Left lung (tissue), 10 donors: ENCODE data around the gene PNPLA8. TPM values are rescaled to one million over a fixed set of nuclear protein-coding genes. Genes with fewer than 3 reads are reported as not detected.

Source experiments
- ATAC-seq: fragments of 200-7000 bp; cut with Tn5 transposase; one replicate; pipeline ENCODE4 v1.9.1; 2020; ENCODE audit warnings: moderate library complexity
- DNase-seq, 4 donors: peaks; one replicate each; pipeline ENCODE4 v3.0.0-alpha.2; 2013 to 2020
- H3K27ac ChIP-seq, 2 donors: fragments of 200-600 bp; sonication (generic) in 1 of 2; one replicate each; pipeline versions ENCODE4 v1.5.0 to v1.8.0; 2020 to 2021
- H3K27me3 ChIP-seq, 2 donors: fragments of 200-600 bp; sonication (generic) in 1 of 2; one replicate each; pipeline versions ENCODE4 v1.5.0 to v1.8.0; 2020 to 2021
- H3K36me3 ChIP-seq, 2 donors: fragments of 200-600 bp; sonication (generic) in 1 of 2; one replicate each; pipeline versions ENCODE4 v1.5.0 to v1.8.0; 2020 to 2021
- H3K4me1 ChIP-seq, 2 donors: fragments of 200-600 bp; one replicate each; pipeline ENCODE4 v1.8.0; 2021
- H3K4me3 ChIP-seq, 2 donors: fragments of 200-600 bp; sonication (generic) in 1 of 2; one replicate each; pipeline versions ENCODE4 v1.5.0 to v1.8.0; 2020 to 2021; ENCODE audit warnings: mild to moderate bottlenecking in 1 of 2
- H3K9me3 ChIP-seq, 2 donors: fragments of 200-600 bp; sonication (generic) in 1 of 2; one replicate each; pipeline versions ENCODE4 v1.5.0 to v1.8.0; 2020 to 2021
- intact Hi-C, 2 donors: fragments of 100-400 bp; cut with DNase I; formaldehyde crosslinking; loops; one replicate each; pipeline versions ENCODE4 v1.11.2 to v1.14.2; 2022
- polyA plus RNA-seq, 6 donors: library from polyadenylated mRNA; unstranded; fragments of 120-200 nt; gene quantifications; one replicate each; pipeline ENCODE4 v1.2.1, GENCODE V29; 2013; ENCODE audit not compliant: insufficient read length in 6 of 6
- total RNA-seq, 2 donors: library from RNA; stranded (reverse); fragmentation: NEBNext Ultra II Directional; extraction: Animal tissue kit (Norgen Biotek cat#: 25700); gene quantifications; one replicate each; pipeline ENCODE4 v1.2.1, GENCODE V29; 2021
- TF ChIP-seq, protein P1 (sequence below), 2 donors: fragments of 200-600 bp; sonication (generic) in 1 of 2; IDR thresholded peaks; one replicate each; pipeline versions ENCODE4 v1.5.0 to v1.8.0; 2021; ENCODE audit warnings: antibody characterized with exemption in 2 of 2
- donor health status: DM: no; HTN: yes; CAD: no.
- donor health status: DM: no; HTN: no; CAD: no.

Gene PNPLA8
- total and polyA plus RNA-seq, 8 donors, result 28.7 to 38.0 (median 32.8) TPM

DNA sequence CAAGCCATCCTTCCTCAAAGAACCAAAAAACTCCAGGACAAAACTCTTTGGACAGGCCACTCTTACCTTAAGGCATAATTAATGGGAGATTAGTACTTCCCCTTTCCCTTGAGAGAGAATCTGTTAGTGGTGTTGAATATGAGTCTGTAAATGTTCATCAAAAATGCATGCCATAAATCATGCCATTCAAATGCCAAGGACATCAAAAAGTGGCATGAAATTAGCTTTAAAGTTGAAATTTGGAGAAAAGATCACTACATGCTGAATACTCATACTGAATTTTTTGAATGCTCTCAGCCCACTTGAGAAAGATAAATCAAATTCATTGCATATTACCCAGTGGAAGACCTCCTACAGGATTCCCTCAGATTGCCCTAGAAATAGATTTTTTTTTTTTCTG, 76.4 kb downstream of the PNPLA8 start:
- Histone ChIP-seq H3K4me1 (peaks cover 1 to 2% of the 10 kb centered on the region in 2 donors), H3K36me3 (no peaks in the 10 kb centered on the region), H3K4me3 (no peak overlapping the region), H3K9me3 (no peaks in the 10 kb centered on the region), H3K27ac (no peak overlapping the region), H3K27me3 (peaks cover 2 to 41% of the 10 kb centered on the region in 2 donors)
- ATAC-seq (no peak), DNase-seq (no peak)
- TF ChIP-seq, protein P1, sequence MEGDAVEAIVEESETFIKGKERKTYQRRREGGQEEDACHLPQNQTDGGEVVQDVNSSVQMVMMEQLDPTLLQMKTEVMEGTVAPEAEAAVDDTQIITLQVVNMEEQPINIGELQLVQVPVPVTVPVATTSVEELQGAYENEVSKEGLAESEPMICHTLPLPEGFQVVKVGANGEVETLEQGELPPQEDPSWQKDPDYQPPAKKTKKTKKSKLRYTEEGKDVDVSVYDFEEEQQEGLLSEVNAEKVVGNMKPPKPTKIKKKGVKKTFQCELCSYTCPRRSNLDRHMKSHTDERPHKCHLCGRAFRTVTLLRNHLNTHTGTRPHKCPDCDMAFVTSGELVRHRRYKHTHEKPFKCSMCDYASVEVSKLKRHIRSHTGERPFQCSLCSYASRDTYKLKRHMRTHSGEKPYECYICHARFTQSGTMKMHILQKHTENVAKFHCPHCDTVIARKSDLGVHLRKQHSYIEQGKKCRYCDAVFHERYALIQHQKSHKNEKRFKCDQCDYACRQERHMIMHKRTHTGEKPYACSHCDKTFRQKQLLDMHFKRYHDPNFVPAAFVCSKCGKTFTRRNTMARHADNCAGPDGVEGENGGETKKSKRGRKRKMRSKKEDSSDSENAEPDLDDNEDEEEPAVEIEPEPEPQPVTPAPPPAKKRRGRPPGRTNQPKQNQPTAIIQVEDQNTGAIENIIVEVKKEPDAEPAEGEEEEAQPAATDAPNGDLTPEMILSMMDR (IDR thresholded peaks at IDR 0.05), result no peak
- intact Hi-C loops, result no loop called here

DNA sequence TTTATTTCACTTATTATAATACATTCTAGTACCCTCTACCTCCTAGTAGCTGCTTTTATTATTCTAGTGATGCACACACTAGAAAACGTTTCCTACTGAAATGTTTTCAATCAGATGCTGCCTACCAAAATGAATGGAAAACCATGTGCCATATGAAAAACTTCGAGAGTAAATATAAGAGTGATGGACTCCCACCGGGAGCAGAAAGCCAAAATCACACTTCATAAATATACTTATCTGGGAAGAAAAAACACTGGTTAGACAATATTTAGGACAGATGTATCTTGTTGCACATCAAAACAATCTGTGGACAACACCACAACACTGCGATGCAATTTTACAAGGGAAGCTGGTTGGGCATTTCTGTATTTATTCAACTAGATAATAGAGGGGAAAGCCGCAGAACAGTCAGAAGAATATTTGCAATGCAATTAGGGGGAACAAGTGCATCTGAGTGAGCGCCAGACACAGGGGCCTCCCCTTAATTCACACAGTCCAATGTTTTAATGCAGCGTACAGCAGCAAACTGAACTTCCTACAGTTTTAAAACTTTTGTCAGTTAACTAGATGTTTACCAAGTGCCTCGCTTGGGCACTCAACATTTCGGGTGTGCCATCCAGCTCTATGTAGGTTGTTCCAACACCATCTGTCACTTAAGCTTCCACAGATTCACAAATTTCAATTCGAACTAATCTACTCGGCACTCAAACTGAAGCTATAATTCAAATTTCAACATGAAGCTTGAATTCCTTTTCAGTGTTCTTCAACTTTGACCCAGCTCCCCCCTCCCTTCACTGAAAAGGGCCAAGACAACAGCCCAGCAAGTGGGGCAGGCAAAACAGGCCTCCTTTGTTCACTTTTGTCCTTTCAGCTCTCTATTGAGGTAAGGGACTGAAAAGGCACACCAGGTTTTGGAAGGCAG, 77.1 kb downstream of the PNPLA8 start:
- DNase-seq (peak in 1 of 4 donors; percentile 35), ATAC-seq (no peak)
- TF ChIP-seq, protein P1 (IDR thresholded peaks at IDR 0.05), result no peak
- Histone ChIP-seq H3K27ac (no peak overlapping the region), H3K4me1 (no peaks in the 10 kb centered on the region), H3K4me3 (no peak overlapping the region), H3K27me3 (peaks cover 0 to 34% of the 10 kb centered on the region in 2 donors), H3K9me3 (no peaks in the 10 kb centered on the region), H3K36me3 (no peaks in the 10 kb centered on the region)
- intact Hi-C loops, result no loop called here

DNA sequence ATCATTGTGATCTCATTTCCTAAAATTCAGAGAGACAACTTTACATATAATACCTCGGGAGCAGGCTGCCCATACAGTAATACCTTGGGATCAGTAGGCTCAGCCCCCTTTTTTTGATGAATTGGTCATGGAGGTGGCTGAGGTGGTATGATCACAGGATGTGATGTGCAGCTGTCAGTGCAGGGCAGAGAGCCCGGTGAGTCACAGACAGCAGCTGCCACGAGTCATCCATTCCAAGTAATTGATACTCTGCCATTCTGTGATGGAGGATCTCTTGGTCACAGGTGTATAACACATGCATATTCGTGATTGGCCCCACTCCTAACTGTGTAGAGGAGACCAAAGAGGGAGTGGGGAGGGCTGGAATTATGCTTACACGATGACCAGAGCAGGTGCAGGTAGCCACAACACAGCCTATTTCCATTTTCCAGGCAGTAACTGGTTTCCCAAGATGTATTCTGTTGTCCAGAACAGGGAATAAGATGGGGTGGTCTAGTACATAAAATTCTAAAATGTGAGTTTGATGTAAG, 83.8 kb downstream of the PNPLA8 start:
- H3K27me3 ChIP-seq, result no peaks in the 10 kb centered on the region
- H3K4me3 ChIP-seq, result no peak overlapping the region
- H3K4me1 ChIP-seq, result no peaks in the 10 kb centered on the region
- intact Hi-C loops, result no loop called here
- H3K27ac ChIP-seq, result no peak overlapping the region
- TF ChIP-seq, protein P1 (IDR thresholded peaks at IDR 0.05), result no peak
- H3K9me3 ChIP-seq, result no peaks in the 10 kb centered on the region
- DNase-seq, result no peak
- no peaks in the 10 kb centered on the region for H3K36me3 ChIP-seq
- no peak for ATAC-seq

DNA sequence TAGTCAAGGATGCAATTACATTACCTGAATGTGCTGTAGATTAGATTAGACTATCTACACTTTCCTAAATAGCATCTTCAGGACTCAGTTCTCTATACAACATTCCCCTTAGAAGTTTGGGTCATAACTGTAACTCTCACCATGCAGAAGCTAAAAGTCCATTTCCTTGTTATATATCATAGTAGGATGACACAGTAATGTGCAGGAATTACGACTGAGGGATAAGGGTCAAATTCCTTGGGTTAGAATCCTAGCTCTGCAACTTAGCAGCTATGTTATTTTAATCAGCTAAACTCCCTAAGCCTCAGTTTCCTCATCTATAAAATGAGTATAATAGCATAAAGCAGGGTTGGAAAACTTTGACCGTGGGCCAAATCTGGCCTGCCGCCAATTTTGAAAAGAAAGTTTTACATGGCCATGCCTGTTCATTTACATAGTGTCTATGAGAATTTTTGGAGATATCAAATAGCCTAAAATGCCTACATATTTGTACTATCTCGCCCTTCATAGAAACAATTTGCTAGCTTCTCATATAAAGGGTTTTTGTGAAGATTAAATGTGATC, 84.5 kb downstream of the PNPLA8 start:
- Histone ChIP-seq H3K27me3 (no peaks in the 10 kb centered on the region), H3K9me3 (no peaks in the 10 kb centered on the region), H3K4me3 (no peak overlapping the region), H3K4me1 (no peaks in the 10 kb centered on the region), H3K27ac (no peak overlapping the region), H3K36me3 (no peaks in the 10 kb centered on the region)
- TF ChIP-seq, protein P1 (IDR thresholded peaks at IDR 0.05), result no peak
- intact Hi-C loops, result no loop called here
- ATAC-seq (no peak), DNase-seq (no peak)

DNA sequence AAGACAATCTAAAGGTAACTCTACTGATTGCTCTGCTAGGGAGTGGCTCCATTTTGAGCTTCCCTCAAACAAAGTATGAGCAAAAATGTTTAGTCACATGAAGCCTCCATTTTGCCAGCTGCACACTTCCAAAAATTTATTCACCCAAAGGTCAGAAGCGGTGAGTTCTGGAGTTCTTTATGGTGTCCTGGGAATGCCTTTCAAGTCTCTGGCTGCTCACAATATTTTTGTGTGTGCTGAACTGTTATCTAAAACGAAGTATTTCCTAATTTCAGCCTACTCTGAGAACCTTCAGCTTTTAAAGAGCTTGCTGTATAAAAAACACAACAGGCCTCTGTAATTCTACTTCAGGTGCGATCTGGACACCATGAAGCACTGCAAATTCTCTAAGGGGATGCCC, 85.3 kb downstream of the PNPLA8 start:
- no peaks in the 10 kb centered on the region for H3K4me1 ChIP-seq
- intact Hi-C loops, result no loop called here
- no peak overlapping the region for H3K4me3 ChIP-seq
- no peaks in the 10 kb centered on the region for H3K36me3 ChIP-seq
- H3K27me3 ChIP-seq, result no peaks in the 10 kb centered on the region
- TF ChIP-seq, protein P1 (IDR thresholded peaks at IDR 0.05), result no peak
- DNase-seq (no peak), ATAC-seq (no peak)
- H3K27ac ChIP-seq, result no peak overlapping the region
- no peaks in the 10 kb centered on the region for H3K9me3 ChIP-seq
